ENCODE measurements around the gene SRSF2.
"Not testable (repeated sequence)": the region's sequence is repeated elsewhere in the genome, so short reads cannot be mapped to it uniquely, and the experiment has no call there.

The SRSF2 gene

DNA sequence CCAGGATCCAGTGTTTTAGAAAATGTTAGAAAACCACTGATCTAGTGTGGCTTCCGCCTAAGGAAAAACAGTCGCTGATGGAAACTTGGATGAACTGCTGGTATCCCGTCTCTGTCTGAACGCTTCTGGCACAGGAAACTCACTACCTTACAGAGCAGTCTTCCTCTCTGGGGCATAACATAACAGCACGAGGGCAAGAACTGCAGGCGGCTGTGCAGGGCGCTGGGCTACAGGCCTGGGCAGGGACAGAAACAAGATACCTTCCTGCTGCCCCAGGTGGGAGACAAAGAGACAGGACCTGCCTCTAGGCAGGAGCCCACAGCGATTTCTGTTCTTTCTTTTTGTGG lies 36.9 kb downstream of the SRSF2 start:
- no peak for DNase-seq

DNA sequence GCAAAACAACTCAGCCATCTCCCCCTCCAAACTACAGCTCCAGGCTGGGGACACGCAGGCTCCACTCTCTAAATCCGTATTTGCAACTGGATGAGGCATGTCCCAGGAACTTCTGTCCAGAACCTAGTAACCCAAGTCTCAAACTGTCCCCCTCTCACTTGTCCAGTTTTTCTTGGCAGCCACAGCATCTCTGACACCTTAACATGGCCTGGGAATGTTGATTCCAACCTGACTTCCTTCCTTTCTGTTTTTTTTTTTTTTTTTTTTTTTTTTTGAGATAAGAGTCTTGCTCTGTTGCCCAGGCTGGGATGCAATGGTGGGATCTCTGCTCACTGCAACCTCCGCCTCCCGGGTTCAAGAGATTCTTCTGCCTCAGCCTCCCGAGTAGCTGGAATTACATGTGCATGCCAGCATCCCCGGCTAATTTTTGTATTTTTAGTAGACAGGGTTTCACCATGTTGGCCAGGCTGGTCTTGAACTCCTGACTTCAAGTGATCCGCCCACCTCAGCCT lies 38.6 kb downstream of the SRSF2 start:
- DNase-seq = not testable (repeated sequence)

DNA sequence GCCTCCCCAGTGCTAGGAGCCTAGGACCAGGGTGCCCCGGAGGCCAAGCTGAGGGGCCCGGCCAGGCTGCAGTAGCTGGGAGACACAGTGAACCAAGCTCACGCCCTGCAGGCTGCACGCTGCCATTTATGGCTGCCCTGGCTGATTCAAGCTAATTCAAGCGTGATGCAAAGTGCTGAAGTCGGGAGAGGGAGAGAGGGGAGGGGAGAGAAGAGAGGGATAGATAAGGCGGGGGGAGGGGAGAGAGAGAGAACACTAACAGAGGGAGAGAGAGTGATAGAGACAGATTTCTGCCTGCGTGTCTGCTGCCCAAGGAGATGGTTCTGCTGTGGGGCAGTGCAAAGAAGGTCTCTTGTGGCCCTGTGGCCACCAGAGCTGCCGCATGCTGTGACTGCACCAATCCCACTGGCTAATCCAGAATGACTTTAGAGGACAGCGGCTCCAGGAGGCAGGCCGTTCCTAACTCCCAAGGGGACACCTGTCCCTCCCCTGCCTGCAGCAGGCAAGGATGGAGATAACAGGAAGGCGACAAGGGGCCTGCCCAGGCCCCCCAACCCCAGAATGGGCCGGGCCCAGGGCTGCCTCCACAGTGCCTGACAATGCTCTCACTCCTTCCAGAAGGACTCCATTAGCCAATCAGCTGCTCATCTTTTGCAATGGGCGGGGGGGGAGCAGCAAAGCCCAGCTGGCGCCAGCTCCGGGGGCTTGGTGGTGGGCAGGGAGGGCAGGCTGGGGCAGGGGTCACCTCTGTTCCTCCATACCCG lies 39.2 kb downstream of the SRSF2 start:
- no peak for DNase-seq

DNA sequence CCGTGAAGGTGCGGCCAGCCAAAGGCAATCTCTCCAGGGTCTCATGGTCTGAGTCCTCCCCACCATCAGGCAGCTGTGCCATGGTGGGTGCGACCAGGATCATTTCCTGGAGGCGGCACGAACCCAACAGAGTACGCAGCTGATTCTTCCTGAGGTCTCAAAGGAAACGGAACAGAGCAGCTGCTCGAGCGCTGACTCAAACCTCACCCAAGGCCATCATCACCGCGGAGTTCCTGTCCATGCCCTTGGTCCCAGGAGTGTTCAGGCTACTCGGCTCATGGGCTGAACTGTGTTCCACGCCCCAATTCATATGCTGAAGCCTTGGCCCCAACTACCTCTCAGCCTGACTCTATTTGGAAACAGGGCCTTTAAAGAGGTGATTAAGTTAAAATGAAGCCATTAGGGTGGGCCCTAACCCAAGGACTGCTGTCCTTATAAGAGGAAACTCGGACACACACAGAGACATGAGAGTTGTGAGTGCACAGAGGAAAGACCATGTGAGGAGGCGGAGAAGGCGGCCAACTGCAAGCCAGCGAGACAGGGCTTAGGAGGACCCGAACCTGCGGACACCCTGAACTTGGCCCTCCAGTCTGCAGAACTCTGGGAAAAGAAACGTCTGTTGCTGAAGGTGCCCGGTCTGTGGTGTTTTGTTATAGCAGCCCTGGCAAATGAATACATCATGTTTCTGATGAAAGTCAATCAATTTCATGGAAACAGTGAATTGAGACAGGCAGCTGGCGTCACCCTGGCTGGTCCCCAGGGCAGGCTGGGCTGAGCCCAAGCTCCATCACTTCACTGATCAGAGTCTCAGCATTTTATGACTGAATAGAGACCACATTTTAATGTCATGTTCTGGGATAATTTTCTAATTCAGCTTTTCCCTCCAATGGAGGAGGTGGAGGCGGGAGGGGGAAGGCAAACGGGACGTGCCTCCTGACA lies 40.1 kb downstream of the SRSF2 start:
- no peak for DNase-seq

DNA sequence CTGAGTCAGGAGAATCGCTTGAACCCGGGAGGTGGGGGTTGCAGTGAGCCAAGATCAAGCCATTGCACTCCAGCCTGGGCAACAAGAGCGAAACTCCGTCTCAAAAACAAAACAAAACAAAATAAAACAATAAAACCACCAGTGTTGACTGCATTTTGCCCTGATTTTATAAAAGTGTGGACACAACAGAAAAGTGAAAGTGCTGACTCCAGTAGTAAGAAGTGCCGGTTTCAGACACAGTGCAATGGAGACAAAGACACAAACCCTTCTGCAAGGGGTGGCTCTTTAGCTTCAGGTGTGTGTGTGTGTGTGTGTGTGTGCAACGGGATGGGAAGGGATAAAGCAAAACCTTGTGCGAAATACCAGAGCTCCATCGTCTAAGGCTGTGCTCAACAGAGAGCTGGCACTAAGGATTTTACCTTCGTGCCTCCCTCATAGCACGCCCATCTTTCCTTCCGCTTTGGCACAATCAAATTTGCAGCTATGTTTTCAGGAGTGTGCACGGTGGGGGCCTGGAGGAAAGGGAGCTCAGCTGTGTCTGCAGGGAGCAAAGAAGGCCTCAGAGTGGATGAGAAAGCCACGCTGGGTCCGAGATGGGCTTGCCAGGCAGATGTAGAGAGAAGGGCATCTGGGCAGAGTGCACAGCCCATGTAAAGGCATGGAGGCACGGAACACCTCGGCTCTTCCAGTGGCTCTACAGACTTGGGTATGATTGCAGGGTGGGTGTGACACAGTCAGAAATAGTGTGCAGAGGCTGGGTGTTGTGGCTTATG lies 41.9 kb downstream of the SRSF2 start:
- no peak for DNase-seq

DNA sequence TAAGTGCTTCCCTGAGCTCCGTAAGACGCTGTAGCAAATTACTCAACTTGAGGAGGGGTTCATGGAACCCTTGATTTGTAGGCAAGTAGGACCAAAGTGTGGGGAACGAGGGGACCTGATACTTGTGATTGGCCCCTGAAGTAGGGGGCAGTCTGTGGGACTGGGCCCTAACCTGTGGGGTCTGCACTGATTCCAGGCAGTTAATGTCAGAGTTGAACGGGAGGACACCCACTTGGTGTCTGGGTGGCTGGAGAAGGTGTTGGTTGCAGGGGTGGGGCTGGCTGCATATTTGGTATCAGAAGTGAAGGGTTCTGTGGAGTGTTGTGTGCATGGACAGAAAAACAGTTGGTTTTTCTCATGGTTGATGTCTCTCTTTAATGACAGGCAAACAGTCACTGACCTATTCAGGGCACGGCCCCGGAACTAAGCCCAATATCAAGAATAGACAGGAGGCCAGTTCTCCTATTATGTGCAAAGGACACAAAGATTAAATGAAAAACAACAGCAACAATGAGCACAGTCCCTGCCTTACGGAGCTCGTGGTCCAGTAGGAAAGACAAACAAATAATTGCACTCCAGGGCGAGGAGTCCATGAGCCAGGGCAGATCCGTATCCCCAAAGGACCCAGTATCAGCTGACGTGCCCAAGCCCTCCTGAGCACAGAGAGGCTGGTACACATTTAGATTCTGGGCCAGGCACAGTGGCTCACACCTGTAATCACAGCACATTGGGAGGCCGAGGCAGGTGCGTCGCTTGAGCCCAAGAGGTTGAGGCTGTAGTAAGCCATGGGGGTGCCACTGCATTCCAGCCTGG lies 45.5 kb downstream of the SRSF2 start:
- DNase-seq = no peak

DNA sequence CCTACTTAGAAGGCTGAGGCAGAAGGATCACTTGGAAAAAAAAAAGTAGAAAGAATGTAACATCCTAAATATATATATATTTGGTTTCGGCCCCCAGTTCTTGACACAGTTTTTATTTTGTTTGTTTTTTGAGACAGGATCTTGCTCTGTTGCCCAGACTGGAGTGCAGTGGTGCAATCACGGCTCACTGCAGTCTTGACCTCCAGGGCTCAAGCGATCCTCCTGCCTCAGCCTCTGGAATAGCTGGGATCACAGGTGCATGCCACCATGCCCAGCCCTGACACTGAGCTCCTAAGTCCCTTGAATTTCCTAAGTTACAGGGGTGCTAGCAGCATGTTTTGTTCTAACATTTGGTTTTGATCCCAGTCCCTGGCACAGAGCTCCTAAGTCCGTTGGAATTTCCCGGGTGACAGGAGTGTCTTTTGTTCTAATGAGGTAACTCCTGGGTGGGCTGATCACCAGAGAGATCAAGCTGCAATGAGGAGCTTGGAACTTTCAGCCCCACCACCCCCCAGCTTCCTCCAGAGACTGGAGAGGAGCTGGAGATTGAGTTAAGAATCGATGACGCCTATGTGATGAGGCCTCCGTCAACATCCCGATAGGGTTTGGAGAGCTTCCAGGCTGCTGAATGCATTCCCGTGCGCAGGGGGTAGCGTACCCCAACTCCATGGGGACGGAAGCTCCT lies 46.4 kb downstream of the SRSF2 start:
- DNase-seq = no peak

DNA sequence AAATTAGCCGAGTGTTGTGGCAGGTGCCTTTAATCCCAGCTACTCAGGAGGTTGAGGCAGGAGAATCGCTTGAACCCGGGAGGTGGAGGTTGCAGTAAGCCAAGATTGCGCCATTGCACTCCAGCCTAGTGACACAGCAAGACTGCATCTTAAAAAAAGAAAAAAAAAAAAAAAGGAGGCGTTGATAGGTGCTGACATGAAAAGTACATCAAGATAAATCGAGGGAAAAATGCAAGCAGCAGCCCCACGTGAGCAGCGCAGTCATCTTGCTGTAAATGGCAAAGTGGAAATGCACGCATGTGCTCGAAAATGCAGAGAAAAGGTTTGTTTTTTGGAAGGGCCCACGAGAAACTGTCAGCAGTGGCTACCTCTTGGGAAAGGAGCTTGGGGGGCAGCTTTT lies 47.3 kb downstream of the SRSF2 start:
- no peak for DNase-seq

DNA sequence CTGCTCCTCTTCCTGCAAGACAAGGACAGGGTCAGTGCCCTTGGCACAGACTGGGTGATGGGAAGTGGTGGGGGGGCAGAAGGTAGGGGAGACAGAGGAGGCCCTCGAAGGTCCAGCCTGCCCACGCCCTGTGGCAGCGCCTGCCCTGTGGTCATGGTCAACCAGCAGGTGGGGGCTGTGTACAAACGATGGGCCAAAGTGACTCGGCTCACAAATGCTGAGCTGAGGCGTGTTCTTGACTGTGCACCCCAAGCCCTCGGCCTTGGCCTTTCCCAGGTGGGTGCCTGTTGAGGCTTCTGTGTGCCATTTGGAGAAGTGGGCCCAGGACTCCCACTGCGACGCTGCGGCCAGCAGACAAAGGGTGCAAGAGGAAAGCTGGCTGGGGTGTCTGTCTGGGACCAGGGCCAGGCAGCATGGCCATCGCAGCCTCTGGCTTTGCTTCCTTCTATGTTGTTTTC lies 48.9 kb downstream of the SRSF2 start:
- no peak for DNase-seq

DNA sequence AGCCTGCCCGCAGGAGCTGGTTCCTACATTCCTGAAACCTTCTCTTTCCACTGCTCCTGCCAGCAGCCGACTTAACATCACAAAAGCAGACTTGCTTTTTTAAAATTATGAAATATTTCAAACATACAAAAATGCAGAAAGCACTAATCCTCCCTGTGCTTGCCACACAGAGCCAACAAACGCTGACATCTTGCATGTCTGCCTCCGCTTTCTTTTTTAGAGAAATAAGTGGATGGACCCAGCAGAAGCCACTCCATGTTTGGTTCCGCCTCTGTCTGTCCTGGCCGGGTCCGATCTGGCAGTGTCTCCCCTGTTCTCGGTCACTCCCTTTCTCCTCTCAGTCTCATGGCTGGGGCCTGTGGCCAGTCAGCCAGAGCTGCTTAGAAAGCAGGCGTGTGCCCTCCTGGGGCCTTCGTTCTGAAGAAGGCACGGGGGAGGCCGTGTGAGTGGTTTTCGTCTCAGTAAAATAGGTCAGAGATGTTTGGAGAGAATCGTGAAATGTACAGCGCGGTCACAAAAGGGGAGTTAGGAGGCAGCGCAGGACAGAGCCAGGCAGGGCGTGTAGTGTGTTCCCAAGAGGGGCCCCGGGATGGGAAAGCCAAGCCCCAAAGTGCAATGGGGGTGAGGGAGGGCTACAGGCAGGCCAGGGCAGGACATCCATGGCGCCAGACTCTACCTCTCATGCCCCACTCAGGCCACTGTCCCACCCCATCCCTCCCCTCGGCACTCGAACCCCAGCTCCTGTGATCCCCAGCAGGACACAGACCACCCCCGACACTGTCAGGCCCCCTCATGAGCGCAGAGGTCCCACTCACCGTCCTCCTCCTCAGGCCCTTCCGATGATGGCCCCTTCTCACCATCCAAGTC lies 49.6 kb downstream of the SRSF2 start:
- DNase-seq = no peak

DNA sequence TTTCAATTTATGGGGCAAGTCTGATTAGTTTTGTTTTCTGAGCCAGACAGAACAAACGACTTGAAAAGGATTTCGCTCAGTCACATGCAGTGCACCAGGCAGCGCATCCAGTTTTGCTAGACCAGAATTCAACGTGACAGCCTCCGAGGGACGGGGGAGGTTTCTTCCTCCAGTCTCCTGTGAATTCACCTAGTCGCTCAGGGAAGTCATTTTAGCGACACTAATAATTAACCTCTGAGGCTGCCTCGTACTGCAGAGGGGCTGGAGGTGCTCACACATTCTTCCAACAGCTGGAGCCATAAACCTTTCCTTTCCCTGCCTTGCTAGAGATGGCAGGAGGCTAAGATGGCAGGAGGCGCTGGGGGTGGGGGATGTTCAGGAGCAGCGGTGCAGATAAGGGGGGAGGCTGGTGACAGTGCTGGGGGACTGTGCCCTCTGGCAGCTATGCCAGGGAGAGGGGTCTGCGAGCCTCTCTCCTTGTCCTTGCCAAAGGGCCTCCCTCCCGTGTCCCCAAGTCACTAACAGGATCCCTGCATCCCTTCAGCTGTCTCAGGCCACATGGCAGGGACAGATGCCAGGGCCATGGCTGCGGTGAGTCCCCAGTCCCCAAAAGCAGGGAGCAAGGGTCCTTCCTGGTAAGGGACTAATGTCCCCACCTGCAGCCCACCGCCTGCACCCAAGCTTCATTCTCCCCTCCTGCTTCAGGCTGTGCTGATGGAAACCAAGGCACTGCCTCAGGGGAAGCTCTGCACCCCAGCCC lies 50.4 kb downstream of the SRSF2 start:
- no peak for DNase-seq

DNA sequence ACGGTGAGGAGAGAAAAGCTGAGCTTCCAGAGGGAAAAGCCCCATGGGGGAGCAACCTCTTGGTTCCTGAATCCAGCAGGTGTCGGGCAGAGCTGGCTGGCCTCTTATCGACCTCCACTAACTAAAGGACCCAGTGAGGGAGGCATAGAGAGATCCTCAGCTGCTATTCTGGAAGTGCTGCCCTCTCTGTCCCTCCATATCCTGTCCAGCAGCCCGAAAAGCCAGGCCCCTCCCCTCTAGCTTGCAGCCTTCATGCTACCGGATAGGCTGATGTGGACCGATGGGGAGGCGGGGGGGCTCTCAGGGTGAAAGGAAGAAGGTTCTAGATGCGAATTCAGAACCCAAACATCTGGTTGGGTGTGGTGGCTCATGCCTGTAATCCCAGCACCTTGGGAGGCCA lies 51.3 kb downstream of the SRSF2 start:
- no peak for DNase-seq

DNA sequence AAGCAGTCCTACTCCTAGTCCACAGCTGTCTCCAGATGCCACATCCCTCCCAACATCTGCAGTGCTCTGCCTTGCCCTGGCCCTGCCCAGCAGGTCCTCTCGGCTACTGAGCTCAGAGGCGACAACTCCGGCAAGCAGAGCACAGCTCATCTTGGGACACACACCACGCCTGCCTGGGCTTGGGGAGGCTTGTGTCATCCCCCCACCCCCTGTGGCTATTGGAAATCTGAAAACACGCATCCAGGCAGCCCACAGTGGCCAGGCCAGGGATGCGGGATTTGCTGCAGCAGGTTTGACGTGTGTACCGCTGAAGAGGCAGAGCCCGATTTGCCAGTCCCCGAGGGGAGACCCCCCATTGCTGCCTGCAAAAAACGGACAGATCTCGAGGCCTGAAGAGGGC lies 51.8 kb downstream of the SRSF2 start:
- no peak for DNase-seq

DNA sequence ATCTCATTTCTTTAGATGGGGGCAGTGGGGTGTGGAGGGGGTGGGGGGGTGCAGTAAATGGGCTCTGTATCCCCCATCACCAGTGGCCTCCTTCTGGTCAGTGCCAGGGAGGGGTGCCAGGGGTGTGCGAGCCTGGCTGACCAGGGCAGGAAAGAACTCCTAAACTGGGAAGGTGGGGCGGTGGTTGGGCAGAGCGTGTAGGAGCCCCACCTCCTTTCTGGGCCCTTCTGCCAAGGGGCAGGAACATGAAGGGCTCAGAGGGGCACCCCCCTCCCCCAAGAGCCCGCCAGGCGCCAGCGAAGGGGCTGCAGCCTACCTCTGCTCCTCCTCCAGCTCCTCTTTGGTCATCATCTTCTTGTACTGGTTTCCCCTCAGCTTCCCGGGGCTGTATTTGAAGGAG lies 52.4 kb downstream of the SRSF2 start:
- no peak for DNase-seq
